OCI-LY7 (cell line): ENCODE data around the gene HOXB3. TPM values are rescaled to one million over a fixed set of nuclear protein-coding genes. Genes with fewer than 3 reads are reported as not detected.

Experiments
- BruUV-seq: library from RNA; stranded (reverse); fragments of 400-500 nt; replicated peaks from 2 replicates; lab custom pipeline; 2021; lab: Mats Ljungman, UMichigan
- CTCF ChIA-PET: fragments of 300-600 bp; sonication (Branson Sonifier 250); formaldehyde crosslinking; loops from one replicate; lab custom pipeline; 2022; ENCODE audit warnings: antibody characterized with exemption; ENCODE audit not compliant: unreplicated experiment; lab: Charles Lee
- POLR2A ChIA-PET: fragments of 300-600 bp; sonication (Branson Sonifier 250); formaldehyde crosslinking; loops from one replicate; lab custom pipeline; 2022; ENCODE audit warnings: antibody characterized with exemption; lab: Charles Lee
- DNase-seq: peaks from one replicate; pipeline ENCODE4 v3.0.0-alpha.2; 2015; ENCODE audit warnings: low spot score
- H2AFZ ChIP-seq: fragments of 200-600 bp; sonication (generic), shearing (Covaris generic); 2 replicates; pipeline ENCODE4 v1.6.1; 2014; ENCODE audit warnings: mild to moderate bottlenecking, antibody characterized with exemption, low read length, moderate library complexity
- H3K27ac ChIP-seq: fragments of 200-600 bp; sonication (generic); 2 replicates; pipeline ENCODE4 v1.5.1; 2014; ENCODE audit warnings: mixed run types, low read depth, mild to moderate bottlenecking, moderate library complexity, low read length, inconsistent platforms; ENCODE audit not compliant: poor library complexity, severe bottlenecking
- H3K36me3 ChIP-seq: fragments of 200-600 bp; sonication (generic); 2 replicates; pipeline ENCODE4 v1.6.1; 2014; ENCODE audit warnings: mild to moderate bottlenecking, antibody characterized with exemption, low read length, moderate library complexity, mixed read lengths; ENCODE audit not compliant: insufficient read depth
- H3K4me1 ChIP-seq: fragments of 200-600 bp; sonication (generic); 2 replicates; pipeline ENCODE4 v1.5.1; 2014; ENCODE audit warnings: mild to moderate bottlenecking, low read length; ENCODE audit not compliant: insufficient read depth, poor library complexity, severe bottlenecking
- H3K4me2 ChIP-seq: fragments of 200-600 bp; sonication (generic); 2 replicates; pipeline ENCODE4 v1.6.1; 2014; ENCODE audit warnings: mild to moderate bottlenecking, low read length
- H3K4me3 ChIP-seq: fragments of 200-600 bp; sonication (generic); 2 replicates; pipeline ENCODE4 v1.5.1; 2014; ENCODE audit warnings: mild to moderate bottlenecking, low read depth, low read length; ENCODE audit not compliant: poor library complexity, severe bottlenecking
- H3K79me2 ChIP-seq: fragments of 200-600 bp; sonication (generic); 2 replicates; pipeline ENCODE4 v1.6.1; 2016; ENCODE audit warnings: low read depth, mild to moderate bottlenecking, low read length, moderate library complexity, mixed read lengths; ENCODE audit not compliant: insufficient read depth
- H3K9me2 ChIP-seq: fragments of 200-600 bp; sonication (generic); 2 replicates; pipeline ENCODE4 v1.6.1; 2016; ENCODE audit warnings: mild to moderate bottlenecking, low read length, mixed read lengths; ENCODE audit not compliant: insufficient read depth
- H3K9me3 ChIP-seq: fragments of 200-600 bp; sonication (generic); 2 replicates; pipeline ENCODE4 v1.6.1; 2014; ENCODE audit warnings: mild to moderate bottlenecking, mixed run types, low read length, mixed read lengths
- H4K20me1 ChIP-seq: fragments of 200-600 bp; sonication (generic); 2 replicates; pipeline ENCODE4 v1.6.1; 2014; ENCODE audit warnings: mild to moderate bottlenecking, antibody characterized with exemption, low read length, moderate library complexity, mixed read lengths; ENCODE audit not compliant: insufficient read depth
- EZH2phosphoT487 ChIP-seq: fragments of 200-600 bp; sonication (generic); IDR thresholded peaks from 2 replicates; pipeline ENCODE4 v1.6.1; 2018; ENCODE audit warnings: low read depth, borderline replicate concordance, mild to moderate bottlenecking, mixed run types, antibody characterized with exemption, low read length, moderate library complexity, mixed read lengths
- intact Hi-C: fragments of 100-400 bp; cut with micrococcal nuclease; formaldehyde crosslinking; loops from one replicate; pipeline ENCODE4 v1.10.0; 2022; ENCODE audit not compliant: unreplicated experiment
- total RNA-seq, 2 experiments: library from RNA; depleted of rRNA in 1 of 2; stranded (reverse); fragments of >200 nt in 1 of 2; shearing (Covaris generic) in 1 of 2; gene quantifications; 2 replicates each; pipeline ENCODE4 v1.2.3, GENCODE V29; 2014 to 2022
- TF ChIP-seq, protein P1 (sequence below): fragments of 200-600 bp; sonication (generic); conservative IDR thresholded peaks from 2 replicates; pipeline ENCODE4 v1.5.1; 2014; ENCODE audit warnings: mild to moderate bottlenecking, antibody characterized with exemption, low read length, moderate library complexity, mixed read lengths

Gene HOXB3
- total RNA-seq, 2 experiments from 2014 or later: 7.7 to 13.0 TPM

- Histone ChIP-seq H3K9me2 (no peaks in the 10 kb centered on the region), H3K79me2 (no peaks in the 10 kb centered on the region), H3K4me2 (no peak overlapping the region), H3K36me3 (no peaks in the 10 kb centered on the region), H2AFZ (no peak overlapping the region), H3K4me3 (no peak overlapping the region), H3K4me1 (no peaks in the 10 kb centered on the region), H3K9me3 (no peaks in the 10 kb centered on the region), H4K20me1 (no peaks in the 10 kb centered on the region), H3K27ac (no peak overlapping the region)
- DNase-seq: no peak
- intact Hi-C loops: no loop called here
- ChIA-PET POLR2A (no interaction called here), CTCF (no interaction called here)
- TF ChIP-seq EZH2phosphoT487: no peak
- TF ChIP-seq, protein P1, sequence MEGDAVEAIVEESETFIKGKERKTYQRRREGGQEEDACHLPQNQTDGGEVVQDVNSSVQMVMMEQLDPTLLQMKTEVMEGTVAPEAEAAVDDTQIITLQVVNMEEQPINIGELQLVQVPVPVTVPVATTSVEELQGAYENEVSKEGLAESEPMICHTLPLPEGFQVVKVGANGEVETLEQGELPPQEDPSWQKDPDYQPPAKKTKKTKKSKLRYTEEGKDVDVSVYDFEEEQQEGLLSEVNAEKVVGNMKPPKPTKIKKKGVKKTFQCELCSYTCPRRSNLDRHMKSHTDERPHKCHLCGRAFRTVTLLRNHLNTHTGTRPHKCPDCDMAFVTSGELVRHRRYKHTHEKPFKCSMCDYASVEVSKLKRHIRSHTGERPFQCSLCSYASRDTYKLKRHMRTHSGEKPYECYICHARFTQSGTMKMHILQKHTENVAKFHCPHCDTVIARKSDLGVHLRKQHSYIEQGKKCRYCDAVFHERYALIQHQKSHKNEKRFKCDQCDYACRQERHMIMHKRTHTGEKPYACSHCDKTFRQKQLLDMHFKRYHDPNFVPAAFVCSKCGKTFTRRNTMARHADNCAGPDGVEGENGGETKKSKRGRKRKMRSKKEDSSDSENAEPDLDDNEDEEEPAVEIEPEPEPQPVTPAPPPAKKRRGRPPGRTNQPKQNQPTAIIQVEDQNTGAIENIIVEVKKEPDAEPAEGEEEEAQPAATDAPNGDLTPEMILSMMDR: no peak
- no TSS peak for BruUV-seq
These were observed 31.8 kb downstream of the HOXB3 start for GRCh38 chr17:48558057-48558830.

DNA sequence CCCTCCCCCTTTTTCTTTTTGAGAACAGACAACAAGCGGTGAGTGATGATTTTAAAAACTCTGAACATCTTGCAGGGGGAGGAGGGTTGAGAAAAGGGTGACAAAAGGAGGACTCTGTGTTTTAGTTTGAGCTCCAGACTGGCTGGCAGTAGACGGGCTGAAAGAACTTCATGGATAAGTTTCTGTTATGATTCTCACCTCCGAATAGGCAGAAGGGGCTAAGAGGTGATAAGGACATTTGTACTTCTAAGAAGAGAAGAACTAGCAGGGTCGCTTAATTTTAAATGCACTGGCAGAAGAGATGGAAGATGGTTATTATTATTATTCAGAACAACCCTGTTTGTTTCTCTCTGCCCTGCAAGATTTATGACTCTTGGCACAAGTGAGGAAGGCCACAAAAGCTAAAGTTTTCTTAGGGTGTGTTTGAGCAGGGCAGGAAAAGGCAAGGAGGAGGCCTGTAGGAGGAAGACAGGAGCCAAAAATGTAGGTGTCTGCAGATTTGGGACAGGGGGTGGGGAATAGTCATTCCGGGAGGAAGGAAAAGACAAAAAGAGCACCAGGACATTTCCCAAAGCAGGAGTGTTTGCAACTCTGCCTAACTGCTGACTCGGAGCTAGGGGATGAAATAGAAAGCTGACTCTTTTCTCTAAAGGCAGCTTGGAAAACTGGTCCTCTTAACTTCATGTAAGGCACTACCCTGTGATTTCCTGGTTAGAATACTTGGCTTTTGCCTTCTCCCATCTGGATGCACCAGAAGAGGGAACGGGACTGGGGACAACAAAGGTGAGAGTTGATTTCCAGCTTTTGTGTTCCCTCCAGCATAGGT is 33.3 kb downstream of the HOXB3 start:
- H3K4me2 ChIP-seq: no peak overlapping the region
- CTCF ChIA-PET: no interaction called here

More for the DNA sequence above, 33.3 kb downstream of the HOXB3 start:
- Histone ChIP-seq H4K20me1 (no peaks in the 10 kb centered on the region), H3K4me3 (no peak overlapping the region), H2AFZ (no peak overlapping the region), H3K79me2 (no peaks in the 10 kb centered on the region), H3K36me3 (no peaks in the 10 kb centered on the region), H3K4me1 (no peaks in the 10 kb centered on the region), H3K9me2 (no peaks in the 10 kb centered on the region), H3K9me3 (no peaks in the 10 kb centered on the region), H3K27ac (no peak overlapping the region)
- intact Hi-C loops: no loop called here
- POLR2A ChIA-PET: no interaction called here
- DNase-seq: no peak
- TF ChIP-seq EZH2phosphoT487: no peak
- TF ChIP-seq, protein P1: no peak
- no TSS peak for BruUV-seq
